GM15510 (cell line): ENCODE results near the gene WBP11.
A peak's percentile ranks its signal among the peaks of the same experiment; 100 is the strongest.

Experiments
- POLR2A ChIP-seq: IDR thresholded peaks from 3 replicates; pipeline ENCODE4 v1.6.1; 2011; ENCODE audit warnings: borderline replicate concordance; ENCODE audit not compliant: insufficient read length; ENCODE audit errors: extremely low read depth

The WBP11 gene

GRCh38 chr12:14803011-14803829 lies at the start of gene WBP11, which contains the start of gene C12orf60:
TSS of gene WBP11 (minus strand) at chr12:14803478. CDS start at chr12:14801383, 2,095 bp downstream.
TSS of gene C12orf60 (plus strand) at chr12:14803670. CDS start at chr12:14822936, 19,266 bp downstream.
- TF ChIP-seq POLR2A: peak; percentile 85

GRCh38 chr12:14852880-14853279 lies 49.6 kb upstream of the WBP11 start:
- TF ChIP-seq POLR2A: no peak

GRCh38 chr12:14850929-14851663 lies 47.8 kb upstream of the WBP11 start:
- no peak for TF ChIP-seq POLR2A

- no peak for TF ChIP-seq POLR2A
Observed at GRCh38 chr12:14849661-14850060, 46.4 kb upstream of the WBP11 start.

GRCh38 chr12:14846876-14847580 lies 43.8 kb upstream of the WBP11 start:
- no peak for TF ChIP-seq POLR2A

- no peak for TF ChIP-seq POLR2A
Observed at GRCh38 chr12:14846042-14846587, 42.8 kb upstream of the WBP11 start.

- no peak for TF ChIP-seq POLR2A
Observed at GRCh38 chr12:14845350-14845750, 42.1 kb upstream of the WBP11 start.

- TF ChIP-seq POLR2A: no peak
Observed at GRCh38 chr12:14844401-14844800, 41.1 kb upstream of the WBP11 start.

- no peak for TF ChIP-seq POLR2A
Observed at GRCh38 chr12:14843425-14843887, 40.2 kb upstream of the WBP11 start, which contains the start of gene ART4. TSS of gene ART4 (minus strand) at chr12:14843526. CDS start at chr12:14843113, 413 bp downstream.

GRCh38 chr12:14842315-14842714 lies 39.0 kb upstream of the WBP11 start:
- TF ChIP-seq POLR2A: no peak

- TF ChIP-seq POLR2A: no peak
Observed at GRCh38 chr12:14841761-14842160, 38.5 kb upstream of the WBP11 start.

GRCh38 chr12:14840616-14841015 lies 37.3 kb upstream of the WBP11 start:
- no peak for TF ChIP-seq POLR2A

- no peak for TF ChIP-seq POLR2A
Observed at GRCh38 chr12:14839262-14839661, 36.0 kb upstream of the WBP11 start.
